ENCODE data around the gene GPR161.

The GPR161 gene

DNA sequence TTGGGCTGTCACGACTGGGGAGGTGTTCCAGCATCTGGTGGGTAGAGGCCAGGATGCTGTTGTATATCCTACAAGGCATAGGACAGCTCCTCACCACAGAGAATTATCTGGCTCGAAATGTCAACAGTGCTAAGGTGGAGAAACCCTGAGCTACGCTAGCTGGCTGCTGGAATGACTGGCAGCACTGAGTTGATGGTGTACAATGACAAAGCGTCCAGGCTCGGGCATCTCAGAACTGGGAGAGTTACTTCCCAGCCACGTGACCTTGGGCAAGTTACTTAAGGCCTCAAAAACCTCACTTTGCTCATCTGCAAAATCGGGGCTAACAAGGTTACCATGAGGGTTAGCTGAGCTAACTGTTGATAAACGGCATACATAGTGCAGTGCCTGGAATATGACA is 35.4 kb downstream of the GPR161 start:
- Histone ChIP-seq H4K20me1 (ENCODE audit: insufficient read depth, low read length, poor library complexity, severe bottlenecking) (no peaks in the 10 kb centered on the region), H3K9me2 (replicated peaks; ENCODE audit: low read depth, low read length) (no peaks in the 10 kb centered on the region), H3K9me3 (ENCODE audit: insufficient read depth, low read depth, low read length) (no peaks in the 10 kb centered on the region), H3K79me2 (ENCODE audit: insufficient read depth, low read length) (no peaks in the 10 kb centered on the region), H3K36me3 (ENCODE audit: insufficient read depth, low read length) (no peaks in the 10 kb centered on the region), H3K27me3 (ENCODE audit: insufficient read depth, low read length, poor library complexity, severe bottlenecking) (no peaks in the 10 kb centered on the region), H3F3A (ENCODE audit: low read depth) (no peaks in the 10 kb centered on the region), H3K4me2 (ENCODE audit: low read depth, low read length, poor library complexity, severe bottlenecking) (no peak overlapping the region), H3K4me3 (ENCODE audit: low read length, poor library complexity, severe bottlenecking) (no peak overlapping the region), H3K4me1 (ENCODE audit: insufficient read depth, low read length, poor library complexity, severe bottlenecking) (no peaks in the 10 kb centered on the region), H3K9ac (ENCODE audit: low read depth, low read length, poor library complexity, severe bottlenecking) (no peak overlapping the region), H2AFZ (ENCODE audit: low read length) (no peak overlapping the region)
- TF ChIP-seq, protein P1, sequence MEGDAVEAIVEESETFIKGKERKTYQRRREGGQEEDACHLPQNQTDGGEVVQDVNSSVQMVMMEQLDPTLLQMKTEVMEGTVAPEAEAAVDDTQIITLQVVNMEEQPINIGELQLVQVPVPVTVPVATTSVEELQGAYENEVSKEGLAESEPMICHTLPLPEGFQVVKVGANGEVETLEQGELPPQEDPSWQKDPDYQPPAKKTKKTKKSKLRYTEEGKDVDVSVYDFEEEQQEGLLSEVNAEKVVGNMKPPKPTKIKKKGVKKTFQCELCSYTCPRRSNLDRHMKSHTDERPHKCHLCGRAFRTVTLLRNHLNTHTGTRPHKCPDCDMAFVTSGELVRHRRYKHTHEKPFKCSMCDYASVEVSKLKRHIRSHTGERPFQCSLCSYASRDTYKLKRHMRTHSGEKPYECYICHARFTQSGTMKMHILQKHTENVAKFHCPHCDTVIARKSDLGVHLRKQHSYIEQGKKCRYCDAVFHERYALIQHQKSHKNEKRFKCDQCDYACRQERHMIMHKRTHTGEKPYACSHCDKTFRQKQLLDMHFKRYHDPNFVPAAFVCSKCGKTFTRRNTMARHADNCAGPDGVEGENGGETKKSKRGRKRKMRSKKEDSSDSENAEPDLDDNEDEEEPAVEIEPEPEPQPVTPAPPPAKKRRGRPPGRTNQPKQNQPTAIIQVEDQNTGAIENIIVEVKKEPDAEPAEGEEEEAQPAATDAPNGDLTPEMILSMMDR (conservative IDR thresholded peaks at IDR 0.05; ENCODE audit: low read length), result no peak
- TF ChIP-seq EZH2phosphoT487 (IDR thresholded peaks at IDR 0.05; ENCODE audit: borderline replicate concordance), result no peak

DNA sequence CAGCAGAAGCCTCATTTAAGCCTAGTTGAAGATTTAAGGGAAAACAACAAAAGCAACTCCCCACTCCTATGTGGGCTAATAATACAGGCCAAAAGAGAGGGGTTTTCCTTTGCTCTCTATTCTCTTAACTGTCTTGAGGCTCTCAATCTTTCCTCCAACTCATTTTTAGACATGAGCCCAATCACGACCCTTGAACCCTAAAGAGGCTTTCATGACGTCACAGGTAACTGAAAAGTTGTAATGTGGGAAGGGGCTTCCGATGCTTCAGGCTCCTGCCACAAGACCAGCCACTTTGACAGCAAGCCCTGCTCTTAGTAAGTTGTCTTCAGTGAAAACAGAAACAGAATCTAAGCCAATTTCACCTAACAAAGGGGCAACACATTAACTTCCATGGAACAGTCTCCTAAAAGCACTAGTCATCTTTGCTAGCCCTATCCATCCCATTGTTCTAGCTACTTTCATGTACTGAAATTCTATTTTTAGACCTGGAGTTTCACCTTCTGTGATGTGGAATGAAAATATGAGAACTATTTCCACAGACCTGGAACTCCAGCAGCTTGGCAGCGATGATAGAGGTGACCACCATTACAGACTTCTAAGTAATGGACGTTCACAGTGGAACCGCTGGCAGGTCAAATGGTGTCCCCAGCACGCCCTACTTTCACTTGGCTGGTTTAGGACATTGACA is 36.3 kb downstream of the GPR161 start:
- Histone ChIP-seq H2AFZ (ENCODE audit: low read length) (no peak overlapping the region), H4K20me1 (ENCODE audit: insufficient read depth, low read length, poor library complexity, severe bottlenecking) (no peaks in the 10 kb centered on the region), H3F3A (ENCODE audit: low read depth) (no peaks in the 10 kb centered on the region), H3K36me3 (ENCODE audit: insufficient read depth, low read length) (no peaks in the 10 kb centered on the region), H3K27me3 (ENCODE audit: insufficient read depth, low read length, poor library complexity, severe bottlenecking) (no peaks in the 10 kb centered on the region), H3K9me3 (ENCODE audit: insufficient read depth, low read depth, low read length) (no peaks in the 10 kb centered on the region), H3K4me3 (ENCODE audit: low read length, poor library complexity, severe bottlenecking) (no peak overlapping the region), H3K4me1 (ENCODE audit: insufficient read depth, low read length, poor library complexity, severe bottlenecking) (no peaks in the 10 kb centered on the region), H3K79me2 (ENCODE audit: insufficient read depth, low read length) (no peaks in the 10 kb centered on the region), H3K9ac (ENCODE audit: low read depth, low read length, poor library complexity, severe bottlenecking) (no peak overlapping the region), H3K9me2 (replicated peaks; ENCODE audit: low read depth, low read length) (no peaks in the 10 kb centered on the region), H3K4me2 (ENCODE audit: low read depth, low read length, poor library complexity, severe bottlenecking) (no peak overlapping the region)
- no peak for TF ChIP-seq EZH2phosphoT487 (IDR thresholded peaks at IDR 0.05; ENCODE audit: borderline replicate concordance)
- TF ChIP-seq, protein P1 (conservative IDR thresholded peaks at IDR 0.05; ENCODE audit: low read length), result no peak

DNA sequence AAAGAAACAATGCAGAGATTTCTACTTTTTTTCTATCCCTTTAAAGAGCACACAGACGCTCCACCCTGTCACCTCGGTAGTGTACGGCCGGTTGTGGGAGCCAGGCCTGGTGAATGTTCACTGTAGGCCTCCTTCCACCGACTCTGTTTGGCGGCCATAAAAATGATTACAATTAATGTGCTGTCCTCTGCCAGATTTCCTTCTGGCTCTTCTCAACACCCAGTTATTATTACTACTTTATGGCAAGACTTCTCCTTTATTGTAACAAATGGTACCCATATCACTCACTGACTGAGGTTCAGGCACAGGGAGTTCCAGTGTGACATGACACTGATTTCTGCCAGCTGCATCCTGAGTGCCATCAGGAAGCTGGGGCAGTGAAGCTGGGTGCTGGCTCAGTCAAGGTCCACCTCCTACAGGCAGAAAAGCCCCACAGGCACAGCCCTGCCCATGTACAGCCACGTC is 37.4 kb downstream of the GPR161 start:
- Histone ChIP-seq H3K4me3 (ENCODE audit: low read length, poor library complexity, severe bottlenecking) (no peak overlapping the region), H4K20me1 (ENCODE audit: insufficient read depth, low read length, poor library complexity, severe bottlenecking) (no peaks in the 10 kb centered on the region), H2AFZ (ENCODE audit: low read length) (no peak overlapping the region), H3F3A (ENCODE audit: low read depth) (no peaks in the 10 kb centered on the region), H3K27me3 (ENCODE audit: insufficient read depth, low read length, poor library complexity, severe bottlenecking) (no peaks in the 10 kb centered on the region), H3K36me3 (ENCODE audit: insufficient read depth, low read length) (no peaks in the 10 kb centered on the region), H3K9ac (ENCODE audit: low read depth, low read length, poor library complexity, severe bottlenecking) (no peak overlapping the region), H3K4me2 (ENCODE audit: low read depth, low read length, poor library complexity, severe bottlenecking) (no peak overlapping the region), H3K79me2 (ENCODE audit: insufficient read depth, low read length) (no peaks in the 10 kb centered on the region), H3K9me2 (replicated peaks; ENCODE audit: low read depth, low read length) (no peaks in the 10 kb centered on the region), H3K9me3 (ENCODE audit: insufficient read depth, low read depth, low read length) (no peaks in the 10 kb centered on the region), H3K4me1 (ENCODE audit: insufficient read depth, low read length, poor library complexity, severe bottlenecking) (no peaks in the 10 kb centered on the region)
- no peak for TF ChIP-seq EZH2phosphoT487 (IDR thresholded peaks at IDR 0.05; ENCODE audit: borderline replicate concordance)
- TF ChIP-seq, protein P1 (conservative IDR thresholded peaks at IDR 0.05; ENCODE audit: low read length), result no peak
